Measurements from ENCODE around the gene WDFY4. TPM values are rescaled to one million over a fixed set of nuclear protein-coding genes. Genes with fewer than 3 reads are reported as not detected.

The WDFY4 gene
- total RNA-seq, 4 donors from 2014 or later: 1.6 to 5.1 (median 3.0) TPM

- peaks cover 0 to 5% (median 0%) of the 10 kb centered on the region in 3 donors for H3K9me3 ChIP-seq
- no peaks in the 10 kb centered on the region for H3K36me3 ChIP-seq
- no peak overlapping the region for H3K27ac ChIP-seq
- TF ChIP-seq POLR2AphosphoS5 (IDR thresholded peaks at IDR 0.05): no peak
- TF ChIP-seq EP300 (IDR thresholded peaks at IDR 0.05): no peak
- TF ChIP-seq POLR2A (IDR thresholded peaks at IDR 0.05): no peak
- TF ChIP-seq CTCF (IDR thresholded peaks at IDR 0.05): no peak
- H3K4me1 ChIP-seq: peaks cover 0 to 16% (median 0%) of the 10 kb centered on the region in 3 donors
- ATAC-seq: no peak
- H3K4me3 ChIP-seq: no peak overlapping the region
- 80% methylated on average over 1 of the region's 1 CpG; no CpG with 5 or more reads in 1 of the 2 donors for WGBS, 2 donors (ENCODE audit: low coverage in 1 of 2)
- no peaks in the 10 kb centered on the region for H3K27me3 ChIP-seq
These were observed 213.8 kb downstream of the WDFY4 start for GRCh38 chr10:48898426-48898825.

GRCh38 chr10:48899781-48900180 is 215.1 kb downstream of the WDFY4 start:
- Histone ChIP-seq H3K36me3 (no peaks in the 10 kb centered on the region), H3K27me3 (peaks cover 3% of the 10 kb centered on the region), H3K9me3 (peaks cover 0 to 5% (median 0%) of the 10 kb centered on the region in 3 donors), H3K27ac (no peak overlapping the region), H3K4me3 (no peak overlapping the region), H3K4me1 (peaks cover 0 to 16% (median 0%) of the 10 kb centered on the region in 3 donors)
- ATAC-seq: no peak
- WGBS, 2 donors (ENCODE audit: low coverage in 1 of 2): 86 to 93% methylated on average over 1 to 3 of the region's 8 CpGs
- no peak for TF ChIP-seq POLR2AphosphoS5 (IDR thresholded peaks at IDR 0.05)
- no peak for TF ChIP-seq CTCF (IDR thresholded peaks at IDR 0.05)
- no peak for TF ChIP-seq POLR2A (IDR thresholded peaks at IDR 0.05)
- TF ChIP-seq EP300 (IDR thresholded peaks at IDR 0.05): no peak

- Histone ChIP-seq H3K36me3 (no peaks in the 10 kb centered on the region), H3K27ac (peak overlapping the region in 1 of 4 donors; percentile 14), H3K4me3 (no peak overlapping the region), H3K4me1 (peaks cover 0 to 16% (median 0%) of the 10 kb centered on the region in 3 donors), H3K27me3 (peaks cover 3% of the 10 kb centered on the region), H3K9me3 (peaks cover 0 to 5% (median 0%) of the 10 kb centered on the region in 3 donors)
- ATAC-seq: no peak
- no peak for TF ChIP-seq CTCF (IDR thresholded peaks at IDR 0.05)
- no peak for TF ChIP-seq EP300 (IDR thresholded peaks at IDR 0.05)
- no peak for TF ChIP-seq POLR2AphosphoS5 (IDR thresholded peaks at IDR 0.05)
- TF ChIP-seq POLR2A (IDR thresholded peaks at IDR 0.05): no peak
- 53 to 80% methylated on average over 2 of the region's 2 CpGs for WGBS, 2 donors (ENCODE audit: low coverage in 1 of 2)
These were observed 215.7 kb downstream of the WDFY4 start for GRCh38 chr10:48900371-48900801.

- Histone ChIP-seq H3K9me3 (peaks cover 0 to 5% (median 0%) of the 10 kb centered on the region in 3 donors), H3K27me3 (peaks cover 3% of the 10 kb centered on the region), H3K4me1 (peaks cover 0 to 8% (median 0%) of the 10 kb centered on the region in 3 donors), H3K27ac (peak overlapping the region in 1 of 4 donors; percentile 14), H3K36me3 (no peaks in the 10 kb centered on the region), H3K4me3 (no peak overlapping the region)
- ATAC-seq: no peak
- TF ChIP-seq POLR2AphosphoS5 (IDR thresholded peaks at IDR 0.05): no peak
- TF ChIP-seq POLR2A (IDR thresholded peaks at IDR 0.05): no peak
- no peak for TF ChIP-seq CTCF (IDR thresholded peaks at IDR 0.05)
- TF ChIP-seq EP300 (IDR thresholded peaks at IDR 0.05): no peak
- no CpG with 5 or more reads among the region's 5 CpGs for WGBS, 2 donors (ENCODE audit: low coverage in 1 of 2)
These were observed 216.6 kb downstream of the WDFY4 start for GRCh38 chr10:48901319-48901718.

GRCh38 chr10:48902096-48902495 is 217.4 kb downstream of the WDFY4 start:
- no peak for ATAC-seq
- Histone ChIP-seq H3K36me3 (no peaks in the 10 kb centered on the region), H3K27me3 (peaks cover 3% of the 10 kb centered on the region), H3K4me3 (no peak overlapping the region), H3K4me1 (peaks cover 0 to under 1% (median 0%) of the 10 kb centered on the region in 3 donors), H3K9me3 (peaks cover 0 to 5% (median 0%) of the 10 kb centered on the region in 3 donors), H3K27ac (no peak overlapping the region)
- WGBS, 2 donors (ENCODE audit: low coverage in 1 of 2): 87 to 90% methylated on average over 3 to 4 of the region's 7 CpGs
- TF ChIP-seq CTCF (IDR thresholded peaks at IDR 0.05) (no peak), POLR2AphosphoS5 (IDR thresholded peaks at IDR 0.05) (no peak), POLR2A (IDR thresholded peaks at IDR 0.05) (no peak), EP300 (IDR thresholded peaks at IDR 0.05) (no peak)

Measured in gastroesophageal sphincter (tissue), 4 donors.